Nephron progenitor cell (in vitro differentiated cells): ENCODE data around the gene LMAN1L.

Experiments
- DNase-seq: peaks from one replicate; pipeline ENCODE4 v3.0.0; 2021
- H3K27ac Mint-ChIP-seq: 2 replicates; pipeline ENCODE4 v1.8.0; 2021; ENCODE audit warnings: mild to moderate bottlenecking, moderate library complexity, mixed read lengths
- H3K27me3 Mint-ChIP-seq: 2 replicates; pipeline ENCODE4 v1.8.0; 2021; ENCODE audit warnings: mild to moderate bottlenecking, low read depth, mixed read lengths; ENCODE audit not compliant: poor library complexity
- H3K36me3 Mint-ChIP-seq: 2 replicates; pipeline ENCODE4 v1.8.0; 2021; ENCODE audit warnings: low read depth, mixed read lengths
- H3K4me1 Mint-ChIP-seq: 2 replicates; pipeline ENCODE4 v1.8.0; 2021; ENCODE audit warnings: mixed read lengths
- H3K4me3 Mint-ChIP-seq: 2 replicates; pipeline ENCODE4 v1.8.0; 2021; ENCODE audit warnings: mild to moderate bottlenecking, moderate library complexity, mixed read lengths
- H3K9me3 Mint-ChIP-seq: 2 replicates; pipeline ENCODE4 v1.8.0; 2021; ENCODE audit warnings: mild to moderate bottlenecking, moderate library complexity, mixed read lengths
- TF ChIP-seq, protein P1 (sequence below): fragments of 200-600 bp; sonication (generic); IDR thresholded peaks from 2 replicates; pipeline ENCODE4 v1.5.0; 2021; ENCODE audit warnings: antibody characterized with exemption

LMAN1L gene

DNA sequence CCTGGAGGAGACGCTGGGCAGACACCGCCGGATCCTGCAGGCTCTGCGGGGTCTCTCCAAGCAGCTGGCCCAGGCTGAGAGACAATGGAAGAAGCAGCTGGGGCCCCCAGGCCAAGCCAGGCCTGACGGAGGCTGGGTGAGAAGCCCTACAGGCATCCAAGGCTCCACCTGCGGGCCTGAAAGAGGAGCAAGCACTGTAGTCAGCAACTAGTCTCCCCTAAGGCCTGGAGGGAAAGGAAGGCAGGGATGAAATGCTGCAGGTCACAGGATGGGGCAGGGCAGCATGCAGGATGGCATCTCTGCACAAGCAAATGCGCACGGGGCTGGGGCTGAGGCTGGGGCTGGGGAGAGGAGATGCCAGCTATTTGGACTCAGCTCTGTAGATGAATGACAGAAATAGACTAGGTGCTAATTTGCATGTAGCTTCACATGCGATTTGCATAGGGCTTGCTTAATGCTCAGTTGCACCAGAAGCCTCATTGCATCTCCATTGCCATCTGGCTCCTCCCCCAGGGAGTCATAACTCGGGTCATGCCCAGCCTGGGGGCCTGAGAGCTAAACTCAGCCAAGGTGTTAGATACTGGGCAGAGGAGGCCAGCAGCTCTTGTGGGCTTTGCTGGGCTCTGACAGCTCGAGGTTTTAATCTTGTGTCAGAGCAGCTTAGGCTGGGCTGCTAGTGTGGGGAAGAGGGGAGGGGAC lies 8.6 kb downstream of the LMAN1L start:
- no peak for DNase-seq
- H3K36me3 Mint-ChIP-seq = no peaks in the 10 kb centered on the region
- no peak overlapping the region for H3K27ac Mint-ChIP-seq
- TF ChIP-seq, protein P1, sequence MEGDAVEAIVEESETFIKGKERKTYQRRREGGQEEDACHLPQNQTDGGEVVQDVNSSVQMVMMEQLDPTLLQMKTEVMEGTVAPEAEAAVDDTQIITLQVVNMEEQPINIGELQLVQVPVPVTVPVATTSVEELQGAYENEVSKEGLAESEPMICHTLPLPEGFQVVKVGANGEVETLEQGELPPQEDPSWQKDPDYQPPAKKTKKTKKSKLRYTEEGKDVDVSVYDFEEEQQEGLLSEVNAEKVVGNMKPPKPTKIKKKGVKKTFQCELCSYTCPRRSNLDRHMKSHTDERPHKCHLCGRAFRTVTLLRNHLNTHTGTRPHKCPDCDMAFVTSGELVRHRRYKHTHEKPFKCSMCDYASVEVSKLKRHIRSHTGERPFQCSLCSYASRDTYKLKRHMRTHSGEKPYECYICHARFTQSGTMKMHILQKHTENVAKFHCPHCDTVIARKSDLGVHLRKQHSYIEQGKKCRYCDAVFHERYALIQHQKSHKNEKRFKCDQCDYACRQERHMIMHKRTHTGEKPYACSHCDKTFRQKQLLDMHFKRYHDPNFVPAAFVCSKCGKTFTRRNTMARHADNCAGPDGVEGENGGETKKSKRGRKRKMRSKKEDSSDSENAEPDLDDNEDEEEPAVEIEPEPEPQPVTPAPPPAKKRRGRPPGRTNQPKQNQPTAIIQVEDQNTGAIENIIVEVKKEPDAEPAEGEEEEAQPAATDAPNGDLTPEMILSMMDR = no peak
- H3K4me1 Mint-ChIP-seq = peaks cover 20% of the 10 kb centered on the region
- H3K27me3 Mint-ChIP-seq = peaks cover 67% of the 10 kb centered on the region
- H3K4me3 Mint-ChIP-seq = no peak overlapping the region
- no peaks in the 10 kb centered on the region for H3K9me3 Mint-ChIP-seq

DNA sequence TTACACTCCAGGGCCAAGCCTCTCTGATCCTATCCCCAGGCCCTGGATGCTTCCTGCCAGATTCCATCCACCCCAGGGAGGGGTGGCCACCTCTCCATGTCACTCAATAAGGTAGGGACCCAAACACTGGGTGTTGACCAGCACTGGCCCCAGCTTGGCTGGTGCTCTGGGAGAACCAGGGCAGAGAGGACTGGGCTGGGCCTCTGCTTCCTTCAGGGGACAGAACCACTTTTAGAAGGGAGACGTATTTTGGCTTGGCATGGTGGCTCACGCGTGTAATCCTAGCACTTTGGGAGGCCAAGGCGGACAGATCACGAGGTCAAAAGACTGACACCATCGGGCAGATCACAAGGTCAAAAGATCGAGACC lies 9.1 kb downstream of the LMAN1L start:
- Mint-ChIP-seq H3K27me3 (peaks cover 71% of the 10 kb centered on the region), H3K27ac (no peak overlapping the region), H3K9me3 (no peaks in the 10 kb centered on the region), H3K36me3 (no peaks in the 10 kb centered on the region), H3K4me3 (no peak overlapping the region), H3K4me1 (peaks cover 20% of the 10 kb centered on the region)
- no peak for DNase-seq
- TF ChIP-seq, protein P1 = no peak

DNA sequence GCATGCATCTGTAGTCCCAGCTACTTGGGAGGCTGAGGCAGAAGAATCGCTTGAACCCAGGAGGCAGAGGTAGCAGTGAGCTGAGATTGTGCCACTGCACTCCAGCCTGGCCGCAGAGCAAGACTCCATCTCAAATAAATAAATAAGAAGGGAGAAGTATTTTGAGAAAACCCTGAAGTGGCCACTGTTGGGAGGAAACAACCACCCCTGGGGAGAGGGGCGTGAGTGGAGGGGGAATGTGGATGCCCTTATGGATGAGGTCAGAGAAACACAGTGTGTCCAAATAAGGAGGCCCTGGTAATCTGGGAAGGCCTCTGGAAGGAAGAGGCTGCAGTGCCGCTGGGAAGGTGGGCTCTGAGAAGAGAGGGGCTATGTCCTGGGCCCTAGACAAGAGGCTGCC lies 9.6 kb downstream of the LMAN1L start:
- H3K36me3 Mint-ChIP-seq = no peaks in the 10 kb centered on the region
- TF ChIP-seq, protein P1 = no peak
- no peaks in the 10 kb centered on the region for H3K9me3 Mint-ChIP-seq
- H3K4me1 Mint-ChIP-seq = peaks cover 15% of the 10 kb centered on the region
- no peak overlapping the region for H3K27ac Mint-ChIP-seq
- H3K4me3 Mint-ChIP-seq = no peak overlapping the region
- H3K27me3 Mint-ChIP-seq = peaks cover 75% of the 10 kb centered on the region
- no peak for DNase-seq

DNA sequence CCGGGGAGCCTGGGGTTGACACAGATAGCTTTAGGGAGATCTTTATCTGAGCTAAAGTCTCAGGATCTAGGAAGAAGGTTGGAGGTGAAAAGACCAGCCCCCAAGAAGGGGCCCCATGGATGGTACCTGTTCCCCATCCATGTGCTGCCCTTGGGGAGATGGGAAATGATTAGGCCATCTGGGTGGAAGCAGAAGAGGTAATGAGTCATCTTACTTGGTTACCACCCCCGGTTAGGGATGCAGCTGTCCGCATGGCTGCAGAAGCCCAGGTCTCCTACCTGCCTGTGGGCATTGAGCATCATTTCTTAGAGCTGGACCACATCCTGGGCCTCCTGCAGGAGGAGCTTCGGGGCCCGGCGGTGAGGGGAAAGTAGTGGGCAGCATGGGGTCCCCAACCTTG lies 10.7 kb downstream of the LMAN1L start:
- Mint-ChIP-seq H3K4me3 (no peak overlapping the region), H3K27ac (no peak overlapping the region), H3K36me3 (no peaks in the 10 kb centered on the region), H3K4me1 (peaks cover 12% of the 10 kb centered on the region), H3K9me3 (no peaks in the 10 kb centered on the region), H3K27me3 (peaks cover 85% of the 10 kb centered on the region)
- TF ChIP-seq, protein P1 = no peak
- no peak for DNase-seq

DNA sequence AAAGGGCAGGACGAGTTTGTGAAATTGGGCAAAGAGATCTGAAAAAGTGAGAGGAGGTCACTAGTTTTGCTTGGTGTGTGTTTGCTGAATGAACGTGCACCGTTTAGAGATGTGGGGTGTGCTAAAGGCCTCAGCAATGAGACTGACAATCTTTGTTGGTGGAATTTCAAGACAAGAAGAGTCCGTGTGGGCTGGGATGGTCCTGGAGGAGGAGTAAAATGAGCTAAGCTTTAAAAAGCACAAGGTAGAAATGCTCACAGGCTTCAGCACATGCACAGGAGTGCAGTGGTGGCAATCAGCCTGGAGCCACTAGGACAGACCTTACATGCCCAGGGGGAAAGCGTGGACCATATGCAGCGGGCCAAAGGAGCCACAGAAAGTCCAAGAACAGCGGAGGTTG lies 12.3 kb downstream of the LMAN1L start:
- Mint-ChIP-seq H3K27ac (no peak overlapping the region), H3K4me3 (no peak overlapping the region), H3K4me1 (peaks cover 7% of the 10 kb centered on the region), H3K9me3 (no peaks in the 10 kb centered on the region), H3K36me3 (no peaks in the 10 kb centered on the region), H3K27me3 (peaks cover 89% of the 10 kb centered on the region)
- TF ChIP-seq, protein P1 = no peak
- DNase-seq = no peak

DNA sequence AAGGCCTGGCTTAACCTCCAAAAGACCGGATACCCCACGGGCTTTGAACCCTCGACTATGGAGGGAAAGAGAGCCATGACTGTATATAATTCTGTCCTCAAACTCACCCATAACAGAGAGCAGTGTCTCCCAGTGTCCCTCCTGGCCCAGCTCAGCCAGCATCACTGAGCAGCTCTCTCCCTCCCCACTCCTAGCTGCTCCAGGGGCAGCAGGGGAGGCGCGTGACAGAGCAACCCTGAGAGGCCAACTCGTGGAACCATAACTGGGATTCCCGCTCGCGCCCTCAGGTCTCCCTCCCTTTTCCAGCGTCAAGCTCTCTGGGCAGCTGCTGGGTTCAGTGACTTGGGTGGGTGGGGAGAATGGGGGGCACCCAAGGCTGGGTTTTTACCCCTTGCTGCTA lies 13.2 kb downstream of the LMAN1L start:
- H3K4me3 Mint-ChIP-seq = no peak overlapping the region
- TF ChIP-seq, protein P1 = no peak
- peaks cover 90% of the 10 kb centered on the region for H3K27me3 Mint-ChIP-seq
- no peaks in the 10 kb centered on the region for H3K36me3 Mint-ChIP-seq
- peaks cover 5% of the 10 kb centered on the region for H3K4me1 Mint-ChIP-seq
- H3K27ac Mint-ChIP-seq = no peak overlapping the region
- DNase-seq = no peak
- no peaks in the 10 kb centered on the region for H3K9me3 Mint-ChIP-seq
